Suppressor macrophage treated with lipopolysaccharide for 4 hours (primary cell): ENCODE results near the gene EIF4E2.

Source experiments
- DNase-seq: peaks from one replicate; pipeline ENCODE4 v3.0.0-alpha.2; 2020

The EIF4E2 gene

DNA sequence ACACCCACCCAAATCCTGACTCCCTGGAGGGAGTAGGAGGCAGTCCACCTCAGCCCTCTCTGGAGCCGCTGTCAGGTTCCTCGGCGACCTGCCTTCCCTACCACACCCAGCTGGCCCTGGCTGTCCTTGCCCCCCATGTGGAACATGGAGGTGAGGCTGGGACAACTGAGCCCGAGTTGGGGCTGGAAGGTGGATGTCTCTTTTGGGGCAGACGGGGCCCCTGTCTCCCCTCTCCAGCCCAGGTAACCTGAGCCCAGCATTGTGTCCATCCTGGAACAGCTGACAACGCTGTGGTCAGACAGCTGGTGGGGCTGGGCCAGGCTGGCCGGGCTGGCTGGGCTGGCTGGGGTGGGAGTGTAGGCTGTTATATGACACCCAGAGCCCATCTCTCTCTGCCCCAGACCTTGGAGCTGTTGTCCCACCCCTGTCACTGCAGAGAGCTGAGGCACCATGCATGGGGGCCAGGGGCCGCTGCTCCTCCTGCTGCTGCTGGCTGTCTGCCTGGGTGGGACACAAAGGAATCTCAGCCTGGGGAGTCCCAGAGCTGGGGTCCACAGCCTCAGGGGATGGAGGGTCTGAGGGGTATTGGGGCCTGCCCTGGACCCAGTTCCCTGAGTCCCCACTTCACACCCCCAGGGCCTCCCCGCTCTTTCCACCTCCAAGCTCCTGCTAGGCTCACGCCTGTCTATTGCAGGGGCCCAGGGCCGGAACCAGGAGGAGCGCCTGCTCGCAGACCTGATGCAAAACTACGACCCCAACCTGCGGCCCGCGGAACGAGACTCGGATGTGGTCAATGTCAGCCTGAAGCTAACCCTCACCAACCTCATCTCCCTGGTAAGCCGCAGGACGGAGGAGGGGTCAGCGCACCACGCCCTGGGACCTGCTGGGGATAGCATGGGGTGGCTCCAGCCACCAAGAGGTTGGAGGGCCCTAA is 10.9 kb upstream of the EIF4E2 start, which contains the start of gene CHRNG:
CHRNG (plus strand) TSS at position 395 of the 934 bp plus-strand sequence; CDS start at position 451, 56 bp downstream.
- no peak for DNase-seq

DNA sequence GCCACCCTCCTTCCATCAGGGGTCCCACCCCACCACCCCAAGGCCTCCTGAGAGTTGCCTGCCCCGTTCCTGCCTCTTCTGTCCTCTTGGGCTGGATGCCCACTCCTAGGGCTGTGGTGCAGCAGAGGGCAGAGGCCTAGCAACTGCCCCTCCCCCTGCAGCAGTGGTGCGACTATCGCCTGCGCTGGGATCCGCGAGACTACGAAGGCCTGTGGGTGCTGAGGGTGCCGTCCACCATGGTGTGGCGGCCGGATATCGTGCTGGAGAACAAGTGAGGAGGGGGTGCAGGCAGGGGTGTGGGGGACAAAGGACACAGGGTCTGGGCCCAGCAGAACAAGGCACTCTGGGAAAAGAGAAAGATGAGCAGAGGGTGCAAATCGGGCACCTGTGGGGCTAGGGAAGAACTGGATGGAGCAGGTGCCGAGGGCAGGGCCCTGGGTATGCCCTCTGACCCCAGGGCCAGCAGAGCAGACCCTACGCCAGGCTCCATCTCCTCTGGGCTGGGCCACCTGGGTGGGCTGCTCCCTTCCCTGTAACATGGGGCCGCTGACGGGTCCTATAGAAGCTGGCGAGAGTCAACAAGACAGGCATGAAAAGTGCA is 9.9 kb upstream of the EIF4E2 start:
- DNase-seq, result no peak

DNA sequence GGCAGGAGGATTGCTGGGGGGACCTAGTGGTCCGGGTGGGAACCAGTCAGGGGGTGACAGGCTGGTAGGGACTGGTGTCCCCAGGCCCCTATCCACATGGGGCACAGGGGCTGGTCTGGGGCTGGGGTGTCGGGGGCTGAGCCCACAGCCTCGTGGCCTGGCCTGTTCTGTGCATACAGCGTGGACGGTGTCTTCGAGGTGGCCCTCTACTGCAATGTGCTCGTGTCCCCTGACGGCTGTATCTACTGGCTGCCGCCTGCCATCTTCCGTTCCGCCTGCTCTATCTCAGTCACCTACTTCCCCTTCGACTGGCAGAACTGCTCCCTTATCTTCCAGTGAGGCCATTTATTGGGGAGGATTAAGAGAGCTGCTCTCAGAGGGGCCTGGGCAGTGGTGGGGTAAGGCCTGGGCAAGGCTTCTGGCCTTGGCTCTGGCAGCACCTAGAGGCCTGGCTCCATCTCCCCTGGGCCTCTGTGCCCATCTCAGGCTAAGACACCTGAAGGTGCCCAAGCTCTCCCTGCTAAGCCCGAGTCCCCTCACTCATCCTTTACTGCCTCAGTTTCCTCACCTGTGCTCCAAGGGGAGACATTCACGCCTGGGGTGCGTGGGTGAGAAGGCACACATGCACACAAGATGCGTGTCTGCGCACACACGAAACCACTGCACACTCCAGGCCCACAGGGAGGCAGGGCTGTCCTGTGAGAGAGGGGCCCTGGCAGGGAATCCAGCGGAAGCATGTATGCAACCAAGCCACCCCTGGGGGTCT is 9.1 kb upstream of the EIF4E2 start:
- peak; percentile 15 for DNase-seq

DNA sequence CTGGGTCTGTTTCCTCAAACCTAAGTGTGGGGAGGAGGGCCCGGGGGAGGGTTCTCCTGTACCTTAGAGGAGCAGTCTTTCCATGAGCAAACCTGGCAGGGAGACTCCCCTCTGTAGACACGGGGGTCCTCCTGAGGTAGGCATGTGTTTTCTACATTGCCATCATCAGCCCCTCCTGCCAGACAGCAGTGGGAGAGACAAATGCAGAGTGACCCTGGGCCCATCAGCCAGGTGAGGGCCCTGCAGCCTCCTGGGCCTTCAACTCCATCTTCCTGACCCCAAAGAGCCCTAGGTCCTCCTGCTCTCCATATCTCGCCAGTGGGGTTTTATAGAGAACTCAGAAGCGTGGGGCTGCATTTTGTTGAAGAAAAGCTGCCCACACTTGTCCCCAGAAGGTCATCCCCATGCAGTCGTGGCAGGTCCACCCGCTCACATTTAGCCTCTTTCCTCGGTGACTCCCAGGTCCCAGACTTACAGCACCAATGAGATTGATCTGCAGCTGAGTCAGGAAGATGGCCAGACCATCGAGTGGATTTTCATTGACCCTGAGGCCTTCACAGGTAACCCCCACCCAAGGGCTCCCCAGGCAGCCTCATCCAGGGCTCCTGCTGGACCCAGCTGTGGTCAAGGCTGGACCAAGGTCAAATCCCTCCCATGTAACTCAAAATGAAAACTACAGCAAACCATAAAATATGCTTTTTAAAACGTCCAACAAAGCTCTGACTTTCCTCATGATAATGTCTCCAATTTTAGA is 8.4 kb upstream of the EIF4E2 start:
- no peak for DNase-seq

DNA sequence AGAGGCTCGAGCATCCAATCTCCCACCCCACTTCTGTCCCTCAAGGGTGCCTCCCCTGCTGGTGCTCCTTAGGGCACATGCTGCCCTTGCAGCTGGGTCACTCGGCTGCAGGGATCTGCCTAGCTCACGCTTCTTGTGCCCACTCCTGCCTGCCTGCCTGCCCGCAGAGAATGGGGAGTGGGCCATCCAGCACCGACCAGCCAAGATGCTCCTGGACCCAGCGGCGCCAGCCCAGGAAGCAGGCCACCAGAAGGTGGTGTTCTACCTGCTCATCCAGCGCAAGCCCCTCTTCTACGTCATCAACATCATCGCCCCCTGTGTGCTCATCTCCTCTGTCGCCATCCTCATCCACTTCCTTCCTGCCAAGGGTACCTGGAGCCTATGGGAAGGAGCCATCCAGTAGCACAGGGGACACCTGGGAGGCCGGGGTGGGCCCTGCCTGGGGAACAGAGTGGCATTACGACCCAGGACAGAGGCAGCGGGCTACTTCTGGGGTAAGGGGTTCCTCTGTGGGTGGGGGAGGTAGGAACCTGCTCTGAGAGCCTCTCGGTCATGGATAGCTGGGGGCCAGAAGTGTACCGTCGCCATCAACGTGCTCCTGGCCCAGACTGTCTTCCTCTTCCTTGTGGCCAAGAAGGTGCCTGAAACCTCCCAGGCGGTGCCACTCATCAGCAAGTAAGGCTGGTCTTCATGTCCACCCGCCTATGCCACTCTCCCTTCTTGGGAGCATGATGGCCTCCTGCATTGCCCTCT is 7.6 kb upstream of the EIF4E2 start:
- DNase-seq, result no peak

DNA sequence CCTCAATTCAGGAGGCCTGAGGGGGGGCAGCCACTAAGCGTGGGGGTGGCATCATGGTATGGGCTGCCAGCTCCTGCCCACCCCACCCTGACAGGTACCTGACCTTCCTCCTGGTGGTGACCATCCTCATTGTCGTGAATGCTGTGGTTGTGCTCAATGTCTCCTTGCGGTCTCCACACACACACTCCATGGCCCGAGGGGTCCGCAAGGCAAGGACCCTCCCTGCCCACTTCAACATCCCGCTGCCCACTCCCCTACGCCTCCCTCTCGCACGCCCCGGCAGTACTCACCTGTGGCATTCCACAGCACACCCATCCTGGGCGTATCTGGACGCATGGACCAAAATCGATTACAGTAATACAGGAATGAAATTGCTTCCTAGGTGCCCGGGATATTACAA is 7.0 kb upstream of the EIF4E2 start:
- no peak for DNase-seq

DNA sequence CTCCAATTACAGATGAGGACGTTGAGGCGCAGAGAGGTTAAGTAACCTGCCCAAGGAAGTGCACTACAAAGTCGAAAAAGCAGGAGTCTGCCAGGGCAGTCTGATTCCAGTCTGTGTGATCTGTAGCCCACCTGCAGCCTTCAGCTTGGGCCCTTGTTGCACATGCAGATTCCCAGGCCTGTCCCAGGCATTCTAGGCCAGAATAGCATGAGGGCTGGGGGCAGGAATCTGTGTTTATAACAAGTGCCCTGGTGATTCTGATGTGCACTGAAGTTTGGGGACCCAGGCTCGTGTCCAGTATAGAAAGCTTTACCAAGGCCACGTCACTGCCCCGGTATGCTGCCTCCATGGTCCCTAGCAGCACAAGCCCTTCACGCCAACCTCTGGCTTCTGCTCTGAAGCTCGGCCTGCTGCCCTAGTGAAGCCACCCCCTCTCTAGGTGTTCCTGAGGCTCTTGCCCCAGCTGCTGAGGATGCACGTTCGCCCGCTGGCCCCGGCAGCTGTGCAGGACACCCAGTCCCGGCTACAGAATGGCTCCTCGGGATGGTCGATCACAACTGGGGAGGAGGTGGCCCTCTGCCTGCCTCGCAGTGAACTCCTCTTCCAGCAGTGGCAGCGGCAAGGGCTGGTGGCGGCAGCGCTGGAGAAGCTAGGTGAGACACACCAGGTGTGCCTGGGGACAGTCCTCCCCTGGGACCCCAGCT is 6.4 kb upstream of the EIF4E2 start:
- DNase-seq, result no peak

DNA sequence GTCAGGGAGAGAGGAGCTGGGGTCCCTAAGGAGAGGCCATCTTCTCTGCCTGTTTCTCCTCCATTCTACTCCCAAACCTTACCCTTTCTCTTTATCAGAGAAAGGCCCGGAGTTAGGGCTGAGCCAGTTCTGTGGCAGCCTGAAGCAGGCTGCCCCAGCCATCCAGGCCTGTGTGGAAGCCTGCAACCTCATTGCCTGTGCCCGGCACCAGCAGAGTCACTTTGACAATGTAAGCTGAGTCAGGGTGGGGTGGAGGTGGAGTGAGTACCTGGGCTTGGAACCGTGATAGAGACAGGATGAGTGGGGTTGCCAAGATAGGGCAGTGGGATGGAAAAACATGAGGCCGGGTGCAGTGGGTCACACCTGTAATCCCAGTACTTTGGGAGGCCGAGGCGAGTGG is 5.8 kb upstream of the EIF4E2 start:
- no peak for DNase-seq

DNA sequence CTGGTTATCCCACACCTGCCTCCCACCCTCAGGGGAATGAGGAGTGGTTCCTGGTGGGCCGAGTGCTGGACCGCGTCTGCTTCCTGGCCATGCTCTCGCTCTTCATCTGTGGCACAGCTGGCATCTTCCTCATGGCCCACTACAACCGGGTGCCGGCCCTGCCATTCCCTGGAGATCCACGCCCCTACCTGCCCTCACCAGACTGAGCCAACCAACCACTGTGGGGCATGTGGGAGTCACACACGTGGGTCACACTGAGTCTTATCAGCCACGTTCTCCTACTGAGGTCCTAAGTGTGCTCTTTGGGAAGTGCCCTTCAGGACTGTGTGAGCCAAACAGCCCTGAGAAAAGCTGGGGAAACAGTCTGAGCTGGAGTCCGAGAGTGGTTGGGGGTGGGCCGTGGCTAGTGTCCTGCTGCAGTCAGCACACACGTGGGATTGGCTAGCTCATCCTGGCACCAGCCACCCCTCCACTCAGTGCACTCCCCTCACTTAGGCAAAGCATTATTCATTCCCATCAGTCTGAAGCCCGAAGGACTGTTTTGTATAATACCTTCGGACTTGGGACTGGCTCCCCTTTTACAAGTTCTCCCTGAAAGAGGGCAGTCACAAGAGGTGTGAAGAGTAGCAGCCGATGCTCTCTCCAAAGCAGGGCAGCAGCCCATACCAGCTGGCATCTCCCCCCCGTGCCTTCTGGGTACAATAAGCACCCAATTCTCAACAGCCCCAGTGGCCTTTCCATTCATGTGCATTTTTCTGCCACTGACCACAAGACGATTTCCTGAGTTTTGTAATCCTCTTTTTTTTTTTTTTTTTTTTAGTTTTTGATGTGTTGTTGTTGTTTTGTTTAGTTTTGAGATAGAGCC is 4.7 kb upstream of the EIF4E2 start:
- DNase-seq, result no peak

DNA sequence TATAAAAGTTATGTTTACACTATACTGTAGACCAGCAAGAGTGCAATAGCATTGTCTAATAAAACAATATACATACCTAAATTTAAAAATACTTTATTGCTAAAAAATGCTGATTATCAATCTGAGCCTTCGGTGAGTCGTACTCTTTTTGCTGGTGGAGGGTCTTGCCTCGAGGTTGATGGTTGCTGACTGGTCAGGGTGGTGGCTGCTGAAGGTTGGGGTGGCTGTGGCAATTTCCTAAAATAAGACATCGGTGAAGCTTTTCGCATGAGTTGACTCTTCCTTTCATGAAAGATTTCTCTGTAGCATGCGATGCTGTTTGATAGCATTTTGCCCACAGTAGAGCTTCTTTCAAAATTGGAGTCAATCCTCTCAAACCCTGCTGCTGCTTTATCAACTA is 2.5 kb upstream of the EIF4E2 start:
- no peak for DNase-seq

DNA sequence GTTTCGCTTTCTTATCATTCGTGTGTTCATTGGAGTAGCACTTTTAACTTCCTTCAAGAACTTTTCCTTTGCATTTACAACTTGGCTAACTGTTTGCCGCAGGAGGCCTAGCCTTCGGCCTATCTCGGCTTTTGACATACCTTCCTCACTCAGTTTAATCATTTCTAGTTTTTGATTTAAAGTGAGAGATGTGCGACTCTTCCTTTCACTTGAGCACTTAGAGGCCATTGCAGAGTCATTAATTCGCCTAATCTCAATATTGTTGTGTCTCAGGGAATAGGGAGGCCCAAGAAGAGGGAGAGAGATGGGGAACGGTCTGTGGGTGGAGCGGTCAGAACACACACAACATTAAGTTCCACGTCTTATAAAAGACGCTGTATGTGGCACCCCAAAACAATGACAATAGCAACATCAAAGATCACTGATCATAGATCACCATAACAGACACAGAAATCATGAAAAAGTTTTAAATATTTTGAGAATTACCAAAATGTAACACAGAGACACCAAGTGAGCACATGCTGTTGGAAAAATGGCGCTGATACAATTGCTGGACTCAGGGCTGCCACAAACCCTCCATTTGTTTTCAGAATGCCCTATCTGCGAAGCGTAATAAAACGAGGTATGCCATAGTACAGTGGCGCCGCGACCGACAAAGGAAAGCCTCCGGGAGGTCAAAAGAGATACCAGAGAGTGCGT is 685 bp upstream of the EIF4E2 start:
- no peak for DNase-seq

DNA sequence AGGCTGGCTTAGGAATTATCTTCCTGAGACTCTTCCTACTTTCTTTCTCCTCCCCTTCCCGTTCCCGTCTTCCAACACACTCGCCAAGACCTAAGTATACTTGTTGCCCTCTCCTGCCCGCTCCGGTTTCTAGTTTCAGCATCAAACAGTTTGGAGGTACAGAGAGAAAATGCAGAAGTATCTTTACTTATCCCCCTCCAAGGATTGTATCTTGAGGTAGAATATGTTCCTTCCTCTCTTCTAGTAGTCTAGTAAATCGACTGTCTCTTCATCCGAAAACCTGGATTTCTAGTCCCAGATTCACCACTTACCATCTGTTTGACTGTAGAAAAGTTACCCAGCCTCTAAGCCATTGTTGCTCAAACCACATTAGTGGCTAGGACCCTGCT is 755 bp downstream of the EIF4E2 start:
- DNase-seq, result no peak

DNA sequence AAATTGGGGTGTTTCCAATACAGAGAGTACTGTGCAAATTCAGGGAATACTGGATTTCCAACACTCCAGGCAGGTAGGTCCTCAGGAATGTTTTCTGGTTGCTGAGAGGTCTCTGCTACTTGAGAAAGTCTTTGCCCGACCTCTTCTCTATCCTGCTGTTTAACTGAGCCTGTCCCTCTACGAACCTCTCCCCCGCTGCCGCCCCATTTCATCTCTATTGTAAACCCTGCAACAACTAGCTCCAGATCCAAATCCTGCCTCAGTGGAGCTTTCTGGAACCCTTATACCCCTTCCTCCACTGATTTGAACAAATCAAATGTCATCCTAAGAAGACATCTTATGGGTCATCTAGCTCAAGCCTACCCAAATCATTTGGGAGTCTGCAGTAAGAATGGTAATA is 1.3 kb downstream of the EIF4E2 start:
- DNase-seq, result no peak

DNA sequence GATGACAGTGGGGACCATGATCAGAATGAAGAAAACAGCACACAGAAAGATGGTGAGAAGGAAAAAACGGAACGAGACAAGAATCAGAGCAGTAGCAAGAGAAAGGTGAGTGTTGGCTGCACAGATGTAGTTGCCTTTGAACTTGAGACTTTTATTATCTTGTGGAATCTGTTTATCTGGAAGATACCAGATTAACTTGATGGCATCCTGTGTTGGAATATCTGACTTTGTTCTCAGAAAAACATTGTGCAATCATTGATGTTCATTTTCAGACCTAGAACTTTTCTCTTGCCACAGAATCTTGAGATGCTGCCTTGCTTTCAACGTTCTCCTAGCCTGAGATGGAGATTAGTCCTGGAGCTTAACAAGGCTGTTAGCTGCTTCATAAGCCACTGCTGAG is 5.9 kb downstream of the EIF4E2 start:
- no peak for DNase-seq

DNA sequence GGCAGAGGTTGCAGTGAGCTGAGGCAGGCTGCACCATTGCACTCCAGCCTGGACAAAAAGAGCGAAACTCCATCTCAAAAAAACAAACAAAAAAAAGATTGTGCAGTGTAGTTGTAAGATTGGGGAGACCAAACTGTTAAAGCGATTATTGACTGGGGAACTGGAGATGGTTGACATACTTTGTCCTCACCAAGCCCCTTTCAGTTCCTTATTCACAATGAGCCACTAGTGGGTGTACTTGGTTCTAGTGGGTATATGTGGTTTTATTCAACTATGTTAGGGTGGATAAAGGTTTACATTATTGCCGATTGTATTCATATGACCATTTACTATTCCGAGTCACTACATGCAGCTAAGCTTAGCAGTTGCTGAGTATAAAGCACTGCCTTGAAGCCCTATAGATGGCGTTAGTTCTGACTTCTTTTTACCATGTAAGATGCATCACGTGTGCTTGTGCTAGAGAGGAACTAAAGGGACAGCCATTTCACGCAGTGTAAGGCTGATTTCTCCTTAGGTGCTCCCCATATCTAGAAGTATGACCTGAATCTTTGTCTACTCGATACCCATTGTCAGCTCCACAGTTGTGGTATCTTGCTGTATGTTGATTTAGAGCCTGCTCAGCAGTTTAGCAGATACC is 12.1 kb downstream of the EIF4E2 start:
- no peak for DNase-seq

DNA sequence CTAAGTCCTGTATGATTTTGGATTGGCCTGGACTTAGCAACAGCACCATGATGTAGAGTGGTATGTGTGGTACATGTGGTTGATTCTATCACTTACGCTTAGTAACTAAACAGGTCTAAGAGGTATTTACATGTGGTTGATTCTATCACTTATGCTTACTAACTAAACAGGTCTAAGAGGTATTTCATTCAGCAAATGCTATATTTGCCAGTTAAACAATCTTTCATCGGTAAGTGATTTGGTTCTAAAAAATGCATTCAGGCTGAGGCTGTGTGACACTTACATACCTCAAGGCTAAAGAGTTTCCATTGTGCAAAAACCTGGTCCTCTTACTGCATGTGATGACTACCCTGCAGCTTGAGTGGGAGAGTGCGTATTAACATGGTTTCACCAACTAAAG is 13.1 kb downstream of the EIF4E2 start:
- no peak for DNase-seq

DNA sequence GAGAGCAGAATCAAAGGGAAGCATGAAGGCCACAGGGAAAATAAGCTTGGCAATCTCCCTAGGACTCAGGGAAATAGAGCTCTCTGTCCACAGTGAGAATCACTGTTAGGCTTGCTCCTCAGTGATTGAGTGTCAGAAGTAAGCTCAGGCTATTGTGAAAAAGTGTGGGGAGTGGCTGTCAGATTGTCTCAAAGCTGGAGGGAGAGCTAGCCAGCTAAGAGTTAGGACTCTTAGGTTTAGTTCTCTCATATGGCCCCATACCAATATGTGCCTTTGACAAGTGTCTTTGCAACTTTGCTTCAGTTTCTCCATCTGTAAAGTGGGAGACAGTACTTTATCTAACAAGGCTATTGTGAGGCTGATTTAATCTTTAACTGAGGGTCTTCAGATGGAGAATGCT is 17.2 kb downstream of the EIF4E2 start:
- no peak for DNase-seq

DNA sequence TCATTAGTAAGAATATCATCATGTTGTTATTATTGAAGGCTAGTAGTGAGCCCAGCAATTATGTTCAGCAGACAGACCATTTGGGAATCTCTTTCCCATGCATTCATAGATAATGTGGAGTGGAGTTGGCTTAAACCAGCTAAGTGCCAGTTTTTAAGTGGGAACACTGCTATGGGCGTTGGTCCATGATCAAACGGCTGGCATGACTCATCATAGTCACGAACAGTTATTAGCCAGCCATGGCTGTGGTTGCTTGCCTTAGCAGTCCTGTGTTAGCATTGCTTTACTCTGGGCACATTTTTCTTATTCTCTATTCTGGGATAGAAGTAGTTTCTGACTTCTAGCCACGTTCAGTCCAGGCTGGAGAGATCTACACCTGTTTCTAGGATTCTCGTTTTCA is 17.7 kb downstream of the EIF4E2 start:
- peak; percentile 61 for DNase-seq

DNA sequence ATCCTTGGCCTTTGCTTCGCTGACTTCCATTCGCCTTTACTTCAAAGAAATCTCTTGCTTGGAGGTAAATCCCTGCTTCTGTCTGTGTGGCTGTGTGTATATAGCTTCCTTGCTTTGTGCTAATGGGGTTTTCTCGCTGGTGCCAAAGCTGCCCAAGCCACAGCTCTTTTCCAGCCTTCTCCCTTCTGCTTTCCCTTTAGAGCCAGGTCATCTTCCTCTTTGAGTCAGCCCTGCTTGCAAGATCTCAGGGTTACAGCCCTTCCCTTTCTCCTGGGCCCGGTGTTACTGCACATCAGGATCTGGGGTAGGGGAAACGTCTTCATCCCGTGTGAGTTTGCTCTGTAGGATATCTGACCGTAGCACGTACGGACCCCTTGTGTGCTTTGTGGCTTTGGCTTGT is 19.1 kb downstream of the EIF4E2 start:
- peak; percentile 21 for DNase-seq
